Liver (tissue), 3 donors: Measurements from ENCODE around the gene BCAN.

Experiments
- ATF3 ChIP-seq: IDR thresholded peaks from 2 replicates; pipeline ENCODE4 v1.6.1; 2016; ENCODE audit warnings: antibody characterized with exemption
- HNF4A ChIP-seq, 2 donors: conservative IDR thresholded peaks; 2 replicates each; pipeline ENCODE4 v1.6.1; 2016; ENCODE audit warnings: antibody characterized with exemption in 2 of 2, mild to moderate bottlenecking in 2 of 2
- HNF4G ChIP-seq: IDR thresholded peaks from 2 replicates; pipeline ENCODE4 v1.6.1; 2016; ENCODE audit warnings: antibody characterized with exemption
- JUND ChIP-seq, 2 donors: IDR thresholded peaks; 2 replicates each; pipeline ENCODE4 v1.6.1; 2016; ENCODE audit warnings: antibody characterized with exemption in 2 of 2
- RAD21 ChIP-seq, 2 donors: IDR thresholded peaks; 2 replicates each; pipeline ENCODE4 v1.6.1; 2016; ENCODE audit warnings: antibody characterized with exemption in 2 of 2, mild to moderate bottlenecking in 2 of 2
- REST ChIP-seq: IDR thresholded peaks from 2 replicates; pipeline ENCODE4 v1.6.1; 2016; ENCODE audit warnings: antibody characterized with exemption, mild to moderate bottlenecking
- RXRA ChIP-seq, 2 donors: IDR thresholded peaks; 2 replicates each; pipeline ENCODE4 v1.6.1; 2017 to 2018; ENCODE audit warnings: antibody characterized with exemption in 2 of 2, mild to moderate bottlenecking in 1 of 2
- SP1 ChIP-seq: IDR thresholded peaks from 2 replicates; pipeline ENCODE4 v1.6.1; 2018; ENCODE audit warnings: antibody characterized with exemption, mild to moderate bottlenecking
- TAF1 ChIP-seq: conservative IDR thresholded peaks from 2 replicates; pipeline ENCODE4 v1.6.1; 2016; ENCODE audit warnings: antibody characterized with exemption, mild to moderate bottlenecking
- YY1 ChIP-seq: IDR thresholded peaks from 2 replicates; pipeline ENCODE4 v1.6.1; 2016; ENCODE audit warnings: antibody characterized with exemption, mild to moderate bottlenecking
- ZBTB33 ChIP-seq: IDR thresholded peaks from 2 replicates; pipeline ENCODE4 v1.6.1; 2016; ENCODE audit warnings: antibody characterized with exemption
- TF ChIP-seq, protein P1 (sequence below): IDR thresholded peaks from 2 replicates; pipeline ENCODE4 v1.6.1; 2016; ENCODE audit warnings: antibody characterized with exemption
- TF ChIP-seq, protein P2 (sequence below): fragments of 150-350 bp; IDR thresholded peaks from 2 replicates; pipeline ENCODE4 v1.5.1; 2017; ENCODE audit warnings: improper control_type of control experiment, low read depth, low read length; ENCODE audit not compliant: missing input control
- donor health status: healthy.
- donor health status: healthy.

DNA sequence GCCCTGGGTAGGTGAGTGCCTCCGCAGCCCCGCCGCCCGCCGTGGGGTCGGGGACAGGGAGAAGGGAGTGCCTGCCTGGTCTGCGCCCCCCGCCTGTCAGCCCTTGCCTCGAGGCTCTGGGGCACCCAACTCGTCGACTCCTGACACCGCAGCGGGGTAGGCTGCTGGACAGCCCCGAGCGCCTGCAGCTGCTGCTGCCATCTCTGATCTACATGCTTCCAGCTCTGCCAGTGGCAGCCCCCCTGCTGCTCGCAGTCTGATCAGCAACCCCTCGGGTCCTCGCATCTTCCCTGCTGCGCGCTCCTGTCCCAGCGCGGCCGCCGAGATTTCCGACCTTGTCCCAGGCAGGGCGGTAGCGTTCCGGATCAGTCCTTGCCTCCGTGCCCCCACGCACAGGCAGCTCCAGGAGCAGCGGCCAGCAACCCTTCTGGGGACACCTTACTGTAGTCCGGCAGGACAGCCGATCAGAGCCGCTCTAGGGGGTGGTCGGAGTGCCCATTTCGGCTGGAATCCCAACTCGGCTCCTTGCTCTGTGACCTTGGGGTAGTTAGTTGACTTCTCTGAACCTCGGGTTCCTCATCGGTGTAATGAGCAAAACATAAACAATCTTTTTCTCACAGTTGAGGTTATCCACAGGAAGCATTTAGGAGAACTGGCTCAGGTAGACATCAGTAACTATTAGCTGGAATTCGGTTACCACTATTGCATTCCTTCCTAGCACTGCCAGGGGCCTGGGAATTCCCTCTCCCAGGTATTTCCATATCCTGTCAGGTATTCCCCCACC, 540 bp downstream of the BCAN start:
- TF ChIP-seq, protein P1, sequence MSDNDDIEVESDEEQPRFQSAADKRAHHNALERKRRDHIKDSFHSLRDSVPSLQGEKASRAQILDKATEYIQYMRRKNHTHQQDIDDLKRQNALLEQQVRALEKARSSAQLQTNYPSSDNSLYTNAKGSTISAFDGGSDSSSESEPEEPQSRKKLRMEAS = no peak
- TF ChIP-seq JUND (IDR thresholded peaks at IDR 0.05) (no peak), HNF4G (no peak), REST (no peak), YY1 (no peak), ATF3 (no peak), RAD21 (IDR thresholded peaks at IDR 0.05) (no peak), SP1 (no peak), RXRA (IDR thresholded peaks at IDR 0.05) (no peak), HNF4A (conservative IDR thresholded peaks at IDR 0.05) (no peak), ZBTB33 (no peak), TAF1 (no peak)
- TF ChIP-seq, protein P2, sequence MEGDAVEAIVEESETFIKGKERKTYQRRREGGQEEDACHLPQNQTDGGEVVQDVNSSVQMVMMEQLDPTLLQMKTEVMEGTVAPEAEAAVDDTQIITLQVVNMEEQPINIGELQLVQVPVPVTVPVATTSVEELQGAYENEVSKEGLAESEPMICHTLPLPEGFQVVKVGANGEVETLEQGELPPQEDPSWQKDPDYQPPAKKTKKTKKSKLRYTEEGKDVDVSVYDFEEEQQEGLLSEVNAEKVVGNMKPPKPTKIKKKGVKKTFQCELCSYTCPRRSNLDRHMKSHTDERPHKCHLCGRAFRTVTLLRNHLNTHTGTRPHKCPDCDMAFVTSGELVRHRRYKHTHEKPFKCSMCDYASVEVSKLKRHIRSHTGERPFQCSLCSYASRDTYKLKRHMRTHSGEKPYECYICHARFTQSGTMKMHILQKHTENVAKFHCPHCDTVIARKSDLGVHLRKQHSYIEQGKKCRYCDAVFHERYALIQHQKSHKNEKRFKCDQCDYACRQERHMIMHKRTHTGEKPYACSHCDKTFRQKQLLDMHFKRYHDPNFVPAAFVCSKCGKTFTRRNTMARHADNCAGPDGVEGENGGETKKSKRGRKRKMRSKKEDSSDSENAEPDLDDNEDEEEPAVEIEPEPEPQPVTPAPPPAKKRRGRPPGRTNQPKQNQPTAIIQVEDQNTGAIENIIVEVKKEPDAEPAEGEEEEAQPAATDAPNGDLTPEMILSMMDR = no peak
